ENCODE results near the gene EAPP.

DNA sequence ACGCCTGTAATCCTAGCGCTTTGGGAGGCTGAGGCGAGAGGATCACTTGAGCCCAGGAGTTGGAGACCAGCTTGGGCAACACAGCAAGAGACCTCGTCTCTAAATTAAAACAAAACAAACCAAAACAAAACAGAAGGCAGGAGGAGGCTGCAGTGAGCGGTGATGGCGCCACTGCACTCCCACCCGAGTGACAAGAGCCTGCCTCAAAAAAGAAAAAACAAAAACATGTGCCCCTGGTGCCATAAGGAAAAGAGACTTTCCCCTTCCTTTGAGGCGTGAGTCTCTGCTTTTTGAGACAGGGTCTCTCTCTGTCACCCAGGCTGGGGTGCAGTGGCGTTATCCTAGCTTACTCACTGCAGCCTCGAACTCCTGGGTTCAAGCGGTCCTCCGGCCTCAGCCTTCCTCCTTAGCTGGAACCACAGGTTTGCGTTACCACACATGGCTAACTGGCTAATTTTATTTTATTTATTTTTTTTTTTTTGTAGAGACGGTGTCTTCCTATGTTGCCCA is 9.0 kb upstream of the EAPP start:
- TF ChIP-seq POLR2A (IDR thresholded peaks at IDR 0.05) = no peak
- TF ChIP-seq CTCF (IDR thresholded peaks at IDR 0.05) = no peak
